Activated naive CD8-positive, alpha-beta T cell treated with anti-CD3 and anti-CD28 coated beads for 36 hours (primary cell): ENCODE results near the gene MEAF6. TPM values are rescaled to one million over a fixed set of nuclear protein-coding genes. Genes with fewer than 3 reads are reported as not detected.
A peak's percentile ranks its signal among the peaks of the same experiment; 100 is the strongest.
"Not testable (repeated sequence)": the region's sequence is repeated elsewhere in the genome, so short reads cannot be mapped to it uniquely, and the experiment has no call there.

Source experiments
- DNase-seq: peaks from one replicate; pipeline ENCODE4 v3.0.0; 2021
- H3K27ac Mint-ChIP-seq: one replicate; pipeline ENCODE4 v1.8.0; 2022; ENCODE audit warnings: mild to moderate bottlenecking, moderate library complexity, mixed read lengths
- H3K27me3 Mint-ChIP-seq: one replicate; pipeline ENCODE4 v1.8.0; 2022; ENCODE audit warnings: mild to moderate bottlenecking, mixed read lengths
- H3K36me3 Mint-ChIP-seq: one replicate; pipeline ENCODE4 v1.8.0; 2021; ENCODE audit warnings: mild to moderate bottlenecking, mixed read lengths
- H3K4me1 Mint-ChIP-seq: one replicate; pipeline ENCODE4 v1.8.0; 2021; ENCODE audit warnings: mixed read lengths
- H3K4me3 Mint-ChIP-seq: one replicate; pipeline ENCODE4 v1.8.0; 2022; ENCODE audit warnings: mild to moderate bottlenecking, moderate library complexity, mixed read lengths
- H3K9me3 Mint-ChIP-seq: one replicate; pipeline ENCODE4 v1.8.0; 2022; ENCODE audit warnings: mixed read lengths
- total RNA-seq, 2 experiments: library from RNA; stranded (reverse); gene quantifications; one replicate each; pipeline ENCODE4 v1.2.3, GENCODE V29; 2021

MEAF6 gene
- total RNA-seq, 2 experiments from 2014 or later: 78.3 to 83.3 TPM

DNA sequence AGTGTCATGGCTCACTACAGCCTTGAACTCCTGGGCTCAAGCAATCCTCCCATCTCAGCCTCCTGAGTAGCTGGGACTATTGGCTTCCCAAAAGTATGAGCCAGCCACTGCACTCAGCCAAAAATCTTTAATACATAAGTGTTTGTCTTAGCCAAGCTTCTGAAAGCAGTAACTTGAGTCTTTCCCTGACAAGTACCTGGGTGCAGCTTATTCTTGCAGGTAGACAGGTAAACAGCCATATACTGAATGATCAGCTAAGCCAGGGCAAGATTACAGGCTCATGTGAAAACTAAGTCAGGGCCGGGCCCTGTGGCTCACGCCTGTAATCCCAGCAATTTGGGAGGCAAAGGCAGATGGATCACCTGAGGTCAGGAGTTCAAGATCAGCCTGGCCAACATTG is 7.8 kb downstream of the MEAF6 start:
- Mint-ChIP-seq H3K27ac (no peak overlapping the region), H3K36me3 (peaks cover 28% of the 10 kb centered on the region), H3K27me3 (no peaks in the 10 kb centered on the region), H3K9me3 (no peaks in the 10 kb centered on the region), H3K4me1 (peaks cover 25% of the 10 kb centered on the region), H3K4me3 (no peak overlapping the region)
- DNase-seq: no peak

DNA sequence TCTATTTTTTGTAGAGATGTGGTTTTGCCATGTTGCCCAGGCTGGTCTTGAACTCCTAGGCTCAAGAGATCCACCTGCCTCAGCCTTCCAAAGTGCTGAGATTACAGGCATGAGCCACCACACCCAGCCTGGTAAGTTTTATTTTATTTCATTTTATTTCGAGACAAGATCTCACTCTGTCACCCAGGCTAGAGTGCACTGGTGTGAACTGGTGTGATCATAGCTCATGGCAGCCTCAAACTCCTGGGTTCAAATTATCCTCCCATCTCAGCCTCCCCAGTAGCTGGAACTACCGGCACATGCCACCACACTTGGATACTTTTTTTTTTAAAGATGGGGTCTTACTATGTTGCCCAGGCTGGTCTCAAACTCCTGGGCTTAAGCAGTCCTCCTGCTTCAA is 11.8 kb downstream of the MEAF6 start:
- H3K27me3 Mint-ChIP-seq, H3K4me3 Mint-ChIP-seq, H3K27ac Mint-ChIP-seq, DNase-seq, H3K9me3 Mint-ChIP-seq: not testable (repeated sequence)
- Mint-ChIP-seq H3K4me1 (peaks cover 18% of the 10 kb centered on the region), H3K36me3 (peaks cover 23% of the 10 kb centered on the region)

DNA sequence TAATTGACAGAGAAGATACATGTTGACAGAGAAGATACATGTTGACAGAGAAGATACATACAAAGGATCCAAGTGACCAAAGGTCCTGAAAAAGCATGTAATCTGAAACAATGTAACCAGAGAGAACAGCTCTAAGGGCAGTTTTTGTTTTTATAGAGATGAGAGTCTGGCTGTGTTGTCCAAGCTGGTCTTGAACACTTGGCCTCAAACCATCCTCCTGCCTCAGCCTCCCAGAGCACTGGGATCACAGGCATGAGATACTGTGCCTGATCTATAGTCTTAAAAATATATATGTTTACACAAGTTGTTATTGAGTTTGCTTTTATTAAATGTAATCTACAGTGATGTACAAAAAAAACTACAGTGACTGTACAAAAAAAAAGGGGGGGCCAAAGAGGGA is 12.5 kb downstream of the MEAF6 start:
- Mint-ChIP-seq H3K4me3 (no peak overlapping the region), H3K9me3 (no peaks in the 10 kb centered on the region), H3K36me3 (peaks cover 19% of the 10 kb centered on the region), H3K4me1 (peaks cover 15% of the 10 kb centered on the region), H3K27ac (no peak overlapping the region), H3K27me3 (no peaks in the 10 kb centered on the region)
- DNase-seq: no peak

DNA sequence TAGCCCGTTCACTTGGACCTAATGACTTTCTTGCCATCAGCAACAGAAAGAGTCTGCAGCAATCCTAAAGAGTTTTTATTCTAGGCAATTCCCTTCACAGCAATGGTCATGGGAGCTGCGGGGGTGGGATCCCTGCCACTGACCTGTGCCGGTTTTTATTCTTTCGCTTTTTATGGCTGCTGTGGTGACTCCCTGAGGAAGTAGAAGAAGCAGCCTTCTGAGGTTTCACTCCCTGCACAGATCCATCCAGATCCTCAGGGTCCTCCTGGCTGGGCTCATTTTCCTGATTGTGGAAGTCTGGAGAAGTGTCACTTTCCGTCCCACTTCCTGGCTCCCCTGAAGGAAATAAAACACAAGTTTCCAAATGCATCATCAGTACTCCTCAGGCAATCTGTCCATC is 12.9 kb downstream of the MEAF6 start:
- Mint-ChIP-seq H3K27me3 (no peaks in the 10 kb centered on the region), H3K9me3 (no peaks in the 10 kb centered on the region), H3K36me3 (peaks cover 17% of the 10 kb centered on the region), H3K4me1 (peaks cover 16% of the 10 kb centered on the region), H3K27ac (no peak overlapping the region), H3K4me3 (no peak overlapping the region)
- DNase-seq: no peak

DNA sequence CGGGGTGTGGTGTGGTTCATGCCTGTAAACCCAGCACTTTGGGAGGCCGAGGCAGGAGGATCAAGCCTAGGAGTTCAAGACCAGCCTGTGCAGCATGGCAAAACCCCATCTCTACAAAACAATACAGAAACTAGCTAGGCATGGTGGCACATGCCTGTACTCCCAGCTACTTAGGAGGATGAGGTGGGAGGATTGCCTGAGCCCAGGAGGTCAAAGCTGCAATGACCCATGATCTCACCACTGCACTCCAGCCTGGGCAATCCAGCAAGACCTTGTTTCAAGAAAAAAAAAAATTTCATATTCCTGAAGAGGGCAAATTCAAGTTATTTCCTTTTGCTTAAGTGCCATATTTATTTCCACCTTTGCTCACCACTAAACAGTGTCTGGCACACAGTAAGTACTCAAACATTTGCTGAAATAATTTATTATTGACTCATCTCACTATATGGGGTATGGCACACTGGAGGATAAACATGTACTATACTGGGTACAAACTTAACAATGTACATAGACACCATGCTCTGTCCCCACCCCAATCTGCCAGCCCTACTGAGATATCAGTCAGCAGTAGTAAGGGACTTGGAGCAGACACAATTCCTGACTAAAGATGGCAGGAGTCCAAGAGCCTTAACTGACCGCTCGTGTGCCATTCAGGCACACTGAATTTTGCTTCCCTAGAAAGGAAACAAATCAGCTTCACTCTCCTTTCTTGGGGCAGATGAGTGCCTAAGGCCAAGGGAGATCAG is 15.5 kb downstream of the MEAF6 start:
- Mint-ChIP-seq H3K27ac (no peak overlapping the region), H3K36me3 (peaks cover 2% of the 10 kb centered on the region)

DNA sequence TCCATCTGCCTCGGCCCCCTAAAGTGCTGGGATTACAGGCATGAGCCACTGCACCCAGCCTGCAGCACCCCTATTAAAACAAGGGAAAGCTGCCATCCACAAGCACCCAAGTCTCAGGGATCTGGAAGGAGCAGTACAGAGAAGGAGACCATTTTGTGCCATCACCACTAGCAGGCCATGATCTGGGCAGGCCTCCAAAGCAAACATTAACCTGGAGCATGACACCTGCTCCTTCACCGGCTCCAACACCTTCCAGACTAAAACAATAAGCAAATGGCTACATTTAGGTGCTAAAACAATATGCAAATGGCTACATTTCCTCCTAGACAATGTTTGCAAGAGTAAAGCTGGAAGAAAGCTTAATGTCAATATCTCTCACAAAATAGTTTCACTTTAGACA is 16.7 kb downstream of the MEAF6 start:
- Mint-ChIP-seq H3K36me3 (peaks cover 4% of the 10 kb centered on the region), H3K4me1 (peaks cover 17% of the 10 kb centered on the region), H3K27ac (no peak overlapping the region), H3K4me3 (no peak overlapping the region), H3K9me3 (no peaks in the 10 kb centered on the region), H3K27me3 (no peaks in the 10 kb centered on the region)
- no peak for DNase-seq

More for the DNA sequence above, 15.5 kb downstream of the MEAF6 start:
- H3K4me1 Mint-ChIP-seq: peaks cover 17% of the 10 kb centered on the region
- H3K27me3 Mint-ChIP-seq: no peaks in the 10 kb centered on the region
- DNase-seq: no peak
- H3K4me3 Mint-ChIP-seq: no peak overlapping the region
- H3K9me3 Mint-ChIP-seq: no peaks in the 10 kb centered on the region

DNA sequence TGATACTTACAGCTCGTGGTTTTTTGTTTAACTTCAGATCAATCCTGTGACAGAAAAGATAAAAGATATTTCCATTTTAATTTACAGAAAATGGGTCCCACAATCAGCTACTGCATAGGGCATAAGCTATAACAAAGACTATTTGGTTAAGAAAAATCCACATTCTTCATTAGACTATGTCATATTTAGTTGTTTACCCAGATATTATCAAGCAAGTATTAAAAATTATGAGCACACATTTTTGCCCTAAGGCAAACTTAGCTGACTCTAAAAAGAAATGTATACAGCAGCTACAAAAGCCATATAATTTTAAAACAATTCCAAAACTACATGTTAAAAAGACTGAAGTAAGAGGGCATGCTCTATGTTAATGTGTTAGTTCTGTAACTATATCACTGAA is 18.7 kb downstream of the MEAF6 start:
- Mint-ChIP-seq H3K27me3 (no peaks in the 10 kb centered on the region), H3K36me3 (peaks cover 6% of the 10 kb centered on the region), H3K27ac (no peak overlapping the region), H3K9me3 (no peaks in the 10 kb centered on the region), H3K4me3 (no peak overlapping the region), H3K4me1 (peaks cover 15% of the 10 kb centered on the region)
- DNase-seq: no peak

DNA sequence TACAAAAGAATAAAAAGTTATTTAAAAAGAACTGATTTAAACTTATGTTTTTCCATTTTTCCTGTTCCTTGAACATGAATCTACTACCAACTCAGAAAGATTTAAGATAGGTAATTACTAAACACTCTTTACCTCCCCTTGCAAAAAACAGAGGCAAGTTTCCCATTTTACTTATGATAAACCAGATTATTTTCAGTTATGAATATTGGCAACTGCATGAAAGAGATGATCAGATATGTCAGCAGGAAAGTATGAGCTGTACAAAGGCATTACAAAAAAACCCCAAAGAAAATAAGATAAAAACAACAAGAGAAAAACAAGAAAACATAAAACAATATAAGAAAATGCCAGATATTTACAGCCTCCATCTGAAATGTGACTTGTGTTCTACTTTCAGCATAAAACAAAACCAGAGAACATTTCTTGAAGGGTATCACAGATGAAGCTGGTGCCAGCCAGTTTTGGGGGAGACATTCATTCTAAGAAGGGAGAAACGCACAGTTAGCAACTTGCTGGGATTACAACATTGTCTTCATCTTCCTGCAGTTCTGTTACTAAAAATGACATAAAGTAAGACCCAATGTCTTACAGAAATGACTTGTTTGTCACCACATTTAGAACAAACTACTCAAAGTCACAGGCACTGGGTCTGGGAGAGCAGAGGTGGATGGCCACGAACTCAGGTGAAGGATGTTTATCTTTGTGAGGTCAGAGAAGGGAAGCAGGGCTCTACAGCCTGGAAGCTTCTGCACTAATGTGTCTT is 21.0 kb downstream of the MEAF6 start:
- H3K4me1 Mint-ChIP-seq: peaks cover 7% of the 10 kb centered on the region
- no peak for DNase-seq
- H3K27ac Mint-ChIP-seq: no peak overlapping the region
- no peak overlapping the region for H3K4me3 Mint-ChIP-seq
- no peaks in the 10 kb centered on the region for H3K9me3 Mint-ChIP-seq
- H3K27me3 Mint-ChIP-seq: no peaks in the 10 kb centered on the region
- peaks cover 3% of the 10 kb centered on the region for H3K36me3 Mint-ChIP-seq

DNA sequence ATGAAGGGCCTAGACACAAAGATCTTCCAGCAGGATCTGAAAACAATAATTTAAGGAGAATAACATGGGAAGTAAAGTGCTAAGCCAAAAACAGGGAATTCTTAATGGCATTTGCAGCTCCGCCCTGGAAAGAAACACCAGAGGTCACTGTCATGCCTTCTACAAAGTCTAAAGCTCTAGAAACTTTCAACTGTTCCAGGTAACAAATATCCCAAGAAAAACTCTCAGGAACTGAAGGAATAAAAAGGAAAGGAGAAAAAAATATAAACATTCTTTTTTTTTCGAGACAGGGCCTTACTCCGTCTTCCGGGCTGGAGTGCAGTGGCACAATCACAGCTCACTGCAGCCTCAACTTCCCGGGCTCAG is 27.0 kb downstream of the MEAF6 start:
- Mint-ChIP-seq H3K27me3 (no peaks in the 10 kb centered on the region), H3K9me3 (no peaks in the 10 kb centered on the region), H3K4me3 (no peak overlapping the region), H3K36me3 (peaks cover 6% of the 10 kb centered on the region), H3K4me1 (peaks cover 14% of the 10 kb centered on the region), H3K27ac (no peak overlapping the region)
- DNase-seq: no peak

DNA sequence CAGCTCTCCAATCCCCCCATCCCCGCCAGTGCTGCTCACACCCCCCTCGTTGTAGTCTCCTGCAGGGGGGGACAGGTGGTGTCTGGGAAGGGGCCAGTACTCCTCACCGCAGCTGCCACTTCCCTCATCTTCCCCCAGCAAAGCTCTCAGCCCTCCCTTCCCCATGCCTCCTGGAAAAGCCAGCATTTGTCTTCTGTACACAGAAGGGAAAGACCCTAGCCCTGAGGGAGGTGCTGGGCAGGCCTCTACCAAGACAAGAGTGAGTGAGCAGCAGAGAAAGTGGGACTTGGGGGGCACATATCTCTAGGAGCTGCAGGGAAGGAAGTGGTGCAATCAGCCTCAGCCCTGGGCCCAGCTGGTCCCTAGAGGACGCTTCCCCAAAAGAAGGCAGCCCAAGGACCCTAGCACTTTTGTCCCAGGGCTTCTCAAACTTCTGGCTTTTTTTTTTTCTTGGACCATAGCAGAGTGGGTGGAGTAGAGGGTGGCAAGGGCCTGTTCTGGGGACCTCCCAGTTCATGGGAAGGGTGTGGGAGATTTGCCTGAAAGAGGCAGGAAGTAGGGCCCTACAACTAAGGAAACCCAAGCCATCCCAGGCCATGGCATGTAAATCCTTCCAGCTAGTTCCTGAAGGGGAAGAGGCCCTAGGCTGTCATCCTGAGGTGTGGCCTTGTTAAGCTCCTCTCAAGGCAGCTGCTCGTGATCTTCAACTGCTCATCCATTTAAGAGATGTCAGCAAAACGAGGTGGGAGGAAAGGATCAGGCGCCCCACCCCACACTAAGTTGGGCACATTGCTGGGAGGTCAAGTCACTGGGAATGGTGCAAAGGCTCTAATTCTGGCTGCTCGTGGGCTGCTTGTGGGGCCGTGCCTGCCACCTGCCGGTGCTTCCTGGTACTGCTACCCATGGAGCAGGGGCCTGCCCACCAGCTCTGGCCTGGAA is 27.6 kb downstream of the MEAF6 start:
- peak; percentile 72 for DNase-seq
- peaks cover 11% of the 10 kb centered on the region for H3K36me3 Mint-ChIP-seq
- H3K27ac Mint-ChIP-seq: peak overlapping the region; percentile 64
- H3K27me3 Mint-ChIP-seq: no peaks in the 10 kb centered on the region
- peaks cover 20% of the 10 kb centered on the region for H3K4me1 Mint-ChIP-seq
- H3K4me3 Mint-ChIP-seq: no peak overlapping the region
- no peaks in the 10 kb centered on the region for H3K9me3 Mint-ChIP-seq

DNA sequence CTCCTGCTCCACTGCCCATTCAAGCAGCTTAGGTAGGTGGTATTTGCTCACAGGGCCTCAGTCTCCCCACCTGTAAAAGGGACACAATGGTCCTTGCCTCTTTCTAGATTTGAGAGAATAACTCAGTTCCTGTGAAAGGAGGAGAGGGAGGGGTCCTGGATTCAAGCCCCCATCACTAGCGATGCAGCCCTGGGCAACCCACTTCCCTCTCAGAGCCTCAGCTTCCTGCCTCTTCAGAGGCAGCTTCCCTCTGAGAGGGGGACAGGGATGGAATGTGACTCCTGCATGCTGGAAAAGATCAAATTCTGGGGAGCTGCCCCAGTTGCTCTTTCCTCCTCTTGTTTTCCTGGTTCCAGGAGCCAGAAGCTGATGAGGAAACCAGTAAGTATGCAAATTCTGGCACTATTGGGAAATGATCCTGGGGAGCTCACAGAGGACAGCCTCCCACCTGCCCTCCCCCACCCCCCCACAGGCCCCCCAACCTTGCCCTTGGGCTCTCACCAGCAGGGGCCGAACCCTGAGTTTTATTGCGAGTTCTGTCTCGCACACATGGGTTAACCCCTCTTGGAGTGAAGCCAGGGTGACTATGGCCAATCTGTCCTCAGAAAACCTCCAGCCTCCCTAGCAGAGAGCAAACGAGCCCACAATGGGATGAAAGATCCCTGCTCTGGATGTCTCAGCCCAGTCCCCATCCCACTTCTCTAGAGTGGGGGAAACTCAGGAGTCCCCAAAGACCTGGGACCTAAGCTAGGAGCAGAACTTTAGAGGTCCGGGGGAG is 28.5 kb downstream of the MEAF6 start:
- no peaks in the 10 kb centered on the region for H3K27me3 Mint-ChIP-seq
- no peak for DNase-seq

DNA sequence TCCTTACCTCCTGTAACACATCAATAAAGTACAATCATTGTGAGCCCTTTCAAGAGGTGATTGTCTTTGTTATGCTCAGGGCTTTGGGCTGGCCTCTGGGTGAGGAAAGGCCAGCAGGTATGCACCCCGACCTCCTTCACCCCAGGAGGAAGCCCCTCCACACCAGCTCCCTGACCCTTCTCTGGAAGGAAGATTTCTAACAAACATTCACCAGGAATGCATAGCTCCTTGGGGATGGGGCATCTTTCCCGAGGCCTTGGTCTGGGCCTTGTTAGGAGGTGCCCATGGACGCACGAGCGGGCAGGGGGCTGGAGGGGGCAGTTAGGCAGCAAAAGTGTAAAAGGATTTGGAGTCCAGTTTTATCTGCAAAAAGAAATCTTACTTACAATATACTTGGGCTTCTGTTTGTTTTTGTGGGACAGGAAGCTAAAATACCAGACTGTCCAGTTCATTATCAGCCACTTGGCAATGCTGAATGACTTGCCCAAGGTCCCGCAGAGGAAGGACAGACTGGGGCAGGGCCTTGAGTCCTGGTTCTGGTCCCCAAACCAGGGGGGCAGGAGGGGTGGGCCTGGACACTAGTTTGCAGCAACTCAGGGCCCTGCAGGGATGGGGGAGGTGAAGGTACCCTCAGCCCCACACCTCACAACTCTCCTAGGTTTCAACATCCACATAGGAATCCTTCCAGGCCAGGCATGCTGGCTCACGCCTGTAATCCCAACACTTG is 30.1 kb downstream of the MEAF6 start:
- Mint-ChIP-seq H3K4me3 (no peak overlapping the region), H3K27ac (peak overlapping the region; percentile 16), H3K27me3 (no peaks in the 10 kb centered on the region), H3K36me3 (peaks cover 30% of the 10 kb centered on the region), H3K9me3 (no peaks in the 10 kb centered on the region), H3K4me1 (peaks cover 38% of the 10 kb centered on the region)
- DNase-seq: no peak

More for the DNA sequence above, 28.5 kb downstream of the MEAF6 start:
- Mint-ChIP-seq H3K4me1 (peaks cover 29% of the 10 kb centered on the region), H3K36me3 (peaks cover 20% of the 10 kb centered on the region), H3K9me3 (no peaks in the 10 kb centered on the region), H3K4me3 (no peak overlapping the region), H3K27ac (peak overlapping the region; percentile 38)

DNA sequence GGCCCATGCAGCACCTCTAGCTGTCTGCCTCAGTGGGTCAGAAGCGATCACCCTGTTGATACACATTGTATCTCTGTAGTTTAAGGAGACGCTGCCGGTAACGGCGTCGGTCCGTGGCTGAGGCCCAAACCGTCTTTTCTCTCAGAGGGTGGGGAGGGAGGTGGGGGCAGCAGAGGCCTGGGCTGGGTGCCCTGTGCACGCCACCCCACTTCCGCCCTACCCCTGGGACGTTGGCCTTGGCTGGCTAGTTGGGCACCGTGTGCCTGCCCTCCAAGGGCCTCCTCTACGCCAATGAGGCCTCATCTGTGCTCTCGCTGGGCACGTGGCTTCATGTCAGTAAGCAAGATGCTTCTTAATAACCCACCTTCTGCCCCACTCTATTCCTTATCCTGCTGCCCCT is 30.8 kb downstream of the MEAF6 start:
- peak overlapping the region; percentile 5 for H3K27ac Mint-ChIP-seq

More for the DNA sequence above, 30.8 kb downstream of the MEAF6 start:
- DNase-seq: no peak
- H3K36me3 Mint-ChIP-seq: peaks cover 37% of the 10 kb centered on the region
- H3K9me3 Mint-ChIP-seq: no peaks in the 10 kb centered on the region
- no peaks in the 10 kb centered on the region for H3K27me3 Mint-ChIP-seq
- H3K4me1 Mint-ChIP-seq: peaks cover 43% of the 10 kb centered on the region
- H3K4me3 Mint-ChIP-seq: no peak overlapping the region
